ENCODE data around the gene HDAC8.

DNA sequence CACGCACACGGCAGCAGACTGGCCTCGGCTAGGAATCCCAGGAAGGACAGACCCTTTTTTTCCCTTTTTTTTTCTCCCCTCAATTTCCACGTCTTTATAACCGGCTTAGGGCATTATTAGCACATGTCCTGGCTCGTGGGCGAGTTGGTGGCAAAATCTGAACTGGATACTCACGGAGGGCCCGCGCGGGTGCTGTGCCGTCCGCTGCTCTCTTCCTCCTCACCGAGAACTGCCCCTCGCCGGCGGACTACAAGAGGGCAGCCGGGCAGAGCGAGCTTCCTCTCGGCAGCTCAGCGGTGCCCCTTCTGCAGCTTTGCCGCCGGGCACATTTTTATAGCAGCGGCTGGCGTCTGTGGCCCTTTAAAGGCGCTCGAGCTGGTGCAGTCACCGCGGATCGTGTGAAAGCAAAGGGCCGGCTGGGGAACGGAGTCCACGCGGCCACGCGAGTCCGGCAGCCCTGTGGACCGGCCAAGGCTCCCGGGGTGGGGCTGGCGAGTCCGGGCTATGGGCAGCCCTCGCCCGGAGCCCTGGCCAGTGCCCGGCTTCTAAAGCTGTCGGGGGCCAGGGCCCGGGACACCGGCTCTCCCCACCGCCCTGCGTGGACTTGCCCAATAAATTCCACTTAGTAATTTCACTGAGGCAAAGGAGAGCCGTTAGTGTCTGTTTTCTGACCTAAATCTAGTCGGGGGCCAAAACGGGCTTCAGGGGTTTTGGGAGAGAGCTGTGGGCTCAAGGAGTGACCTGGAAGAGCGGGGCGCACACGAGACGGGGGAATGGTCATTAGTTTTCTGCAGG is 265.6 kb downstream of the HDAC8 start:
- TF ChIP-seq, protein P1, sequence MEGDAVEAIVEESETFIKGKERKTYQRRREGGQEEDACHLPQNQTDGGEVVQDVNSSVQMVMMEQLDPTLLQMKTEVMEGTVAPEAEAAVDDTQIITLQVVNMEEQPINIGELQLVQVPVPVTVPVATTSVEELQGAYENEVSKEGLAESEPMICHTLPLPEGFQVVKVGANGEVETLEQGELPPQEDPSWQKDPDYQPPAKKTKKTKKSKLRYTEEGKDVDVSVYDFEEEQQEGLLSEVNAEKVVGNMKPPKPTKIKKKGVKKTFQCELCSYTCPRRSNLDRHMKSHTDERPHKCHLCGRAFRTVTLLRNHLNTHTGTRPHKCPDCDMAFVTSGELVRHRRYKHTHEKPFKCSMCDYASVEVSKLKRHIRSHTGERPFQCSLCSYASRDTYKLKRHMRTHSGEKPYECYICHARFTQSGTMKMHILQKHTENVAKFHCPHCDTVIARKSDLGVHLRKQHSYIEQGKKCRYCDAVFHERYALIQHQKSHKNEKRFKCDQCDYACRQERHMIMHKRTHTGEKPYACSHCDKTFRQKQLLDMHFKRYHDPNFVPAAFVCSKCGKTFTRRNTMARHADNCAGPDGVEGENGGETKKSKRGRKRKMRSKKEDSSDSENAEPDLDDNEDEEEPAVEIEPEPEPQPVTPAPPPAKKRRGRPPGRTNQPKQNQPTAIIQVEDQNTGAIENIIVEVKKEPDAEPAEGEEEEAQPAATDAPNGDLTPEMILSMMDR (IDR thresholded peaks at IDR 0.05; ENCODE audit: poor library complexity, severe bottlenecking): peak; percentile 13
- TF ChIP-seq POLR2AphosphoS5 (IDR thresholded peaks at IDR 0.05): no peak
- TF ChIP-seq, protein P2, sequence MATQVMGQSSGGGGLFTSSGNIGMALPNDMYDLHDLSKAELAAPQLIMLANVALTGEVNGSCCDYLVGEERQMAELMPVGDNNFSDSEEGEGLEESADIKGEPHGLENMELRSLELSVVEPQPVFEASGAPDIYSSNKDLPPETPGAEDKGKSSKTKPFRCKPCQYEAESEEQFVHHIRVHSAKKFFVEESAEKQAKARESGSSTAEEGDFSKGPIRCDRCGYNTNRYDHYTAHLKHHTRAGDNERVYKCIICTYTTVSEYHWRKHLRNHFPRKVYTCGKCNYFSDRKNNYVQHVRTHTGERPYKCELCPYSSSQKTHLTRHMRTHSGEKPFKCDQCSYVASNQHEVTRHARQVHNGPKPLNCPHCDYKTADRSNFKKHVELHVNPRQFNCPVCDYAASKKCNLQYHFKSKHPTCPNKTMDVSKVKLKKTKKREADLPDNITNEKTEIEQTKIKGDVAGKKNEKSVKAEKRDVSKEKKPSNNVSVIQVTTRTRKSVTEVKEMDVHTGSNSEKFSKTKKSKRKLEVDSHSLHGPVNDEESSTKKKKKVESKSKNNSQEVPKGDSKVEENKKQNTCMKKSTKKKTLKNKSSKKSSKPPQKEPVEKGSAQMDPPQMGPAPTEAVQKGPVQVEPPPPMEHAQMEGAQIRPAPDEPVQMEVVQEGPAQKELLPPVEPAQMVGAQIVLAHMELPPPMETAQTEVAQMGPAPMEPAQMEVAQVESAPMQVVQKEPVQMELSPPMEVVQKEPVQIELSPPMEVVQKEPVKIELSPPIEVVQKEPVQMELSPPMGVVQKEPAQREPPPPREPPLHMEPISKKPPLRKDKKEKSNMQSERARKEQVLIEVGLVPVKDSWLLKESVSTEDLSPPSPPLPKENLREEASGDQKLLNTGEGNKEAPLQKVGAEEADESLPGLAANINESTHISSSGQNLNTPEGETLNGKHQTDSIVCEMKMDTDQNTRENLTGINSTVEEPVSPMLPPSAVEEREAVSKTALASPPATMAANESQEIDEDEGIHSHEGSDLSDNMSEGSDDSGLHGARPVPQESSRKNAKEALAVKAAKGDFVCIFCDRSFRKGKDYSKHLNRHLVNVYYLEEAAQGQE (IDR thresholded peaks at IDR 0.05; ENCODE audit: borderline replicate concordance): no peak

Measured in neural cell (in vitro differentiated cells).